ENCODE results near the gene PDE4B. TPM values are rescaled to one million over a fixed set of nuclear protein-coding genes. Genes with fewer than 3 reads are reported as not detected.

Gene PDE4B
- total RNA-seq, 2 donors from 2014 or later, result 4.3 to 18.0 TPM

- H3K4me1 Mint-ChIP-seq, result no peaks in the 10 kb centered on the region
- no peaks in the 10 kb centered on the region for H3K27me3 ChIP-seq (ENCODE audit: control insufficient read depth, insufficient read depth, low read length, poor library complexity, severe bottlenecking)
- no peak overlapping the region for H3K27ac Mint-ChIP-seq
- H3K27ac ChIP-seq (ENCODE audit: low read depth, low read length), result no peak overlapping the region
- H3K9me3 Mint-ChIP-seq, result no peaks in the 10 kb centered on the region
- H3K9me3 ChIP-seq (ENCODE audit: control insufficient read depth, low read length), result no peaks in the 10 kb centered on the region
- TF ChIP-seq CTCF (conservative IDR thresholded peaks at IDR 0.05), result no peak
- H3K36me3 Mint-ChIP-seq (ENCODE audit: low read depth), result no peaks in the 10 kb centered on the region
- H3K36me3 ChIP-seq (ENCODE audit: control insufficient read depth, insufficient read depth, low read length), result no peaks in the 10 kb centered on the region
- no peak overlapping the region for H3K4me3 Mint-ChIP-seq
- no peak overlapping the region for H3K9ac ChIP-seq (ENCODE audit: extremely low read depth, low read length, poor library complexity, severe bottlenecking)
- H3K4me1 ChIP-seq (ENCODE audit: control insufficient read depth, insufficient read depth, low read length), result no peaks in the 10 kb centered on the region
- WGBS, 2 experiments (ENCODE audit: insufficient coverage in 1 of 2, insufficient read length in 1 of 2), result 76 to 85% methylated on average over 3 of the region's 3 CpGs
- no peak overlapping the region for H3K4me3 ChIP-seq (ENCODE audit: low read length)
- no peak for DNase-seq
- H3K27me3 Mint-ChIP-seq (ENCODE audit: insufficient read depth), result no peaks in the 10 kb centered on the region
These were observed 21.3 kb downstream of the PDE4B start for GRCh38 chr1:65813956-65814355.

GRCh38 chr1:65814752-65815151 is 22.1 kb downstream of the PDE4B start:
- Histone ChIP-seq H3K4me1 (ENCODE audit: control insufficient read depth, insufficient read depth, low read length) (no peaks in the 10 kb centered on the region), H3K4me3 (ENCODE audit: low read length) (no peak overlapping the region), H3K27ac (ENCODE audit: low read depth, low read length) (no peak overlapping the region), H3K27me3 (ENCODE audit: control insufficient read depth, insufficient read depth, low read length, poor library complexity, severe bottlenecking) (no peaks in the 10 kb centered on the region), H3K9me3 (ENCODE audit: control insufficient read depth, low read length) (no peaks in the 10 kb centered on the region), H3K9ac (ENCODE audit: extremely low read depth, low read length, poor library complexity, severe bottlenecking) (no peak overlapping the region), H3K36me3 (ENCODE audit: control insufficient read depth, insufficient read depth, low read length) (no peaks in the 10 kb centered on the region)
- no peaks in the 10 kb centered on the region for H3K9me3 Mint-ChIP-seq
- TF ChIP-seq CTCF (conservative IDR thresholded peaks at IDR 0.05), result no peak
- no peak overlapping the region for H3K4me3 Mint-ChIP-seq
- 100% methylated on average over 1 of the region's 3 CpGs; no CpG with 5 or more reads in 1 of the 2 experiments for WGBS, 2 experiments (ENCODE audit: insufficient coverage in 1 of 2, insufficient read length in 1 of 2)
- no peaks in the 10 kb centered on the region for H3K4me1 Mint-ChIP-seq
- no peaks in the 10 kb centered on the region for H3K27me3 Mint-ChIP-seq (ENCODE audit: insufficient read depth)
- no peak overlapping the region for H3K27ac Mint-ChIP-seq
- DNase-seq, result no peak
- H3K36me3 Mint-ChIP-seq (ENCODE audit: low read depth), result no peaks in the 10 kb centered on the region

- H3K9me3 ChIP-seq (ENCODE audit: control insufficient read depth, low read length), result no peaks in the 10 kb centered on the region
- no peak overlapping the region for H3K4me3 ChIP-seq (ENCODE audit: low read length)
- DNase-seq, result no peak
- no peak overlapping the region for H3K27ac ChIP-seq (ENCODE audit: low read depth, low read length)
- H3K4me3 Mint-ChIP-seq, result no peak overlapping the region
- H3K4me1 ChIP-seq (ENCODE audit: control insufficient read depth, insufficient read depth, low read length), result no peaks in the 10 kb centered on the region
- H3K9me3 Mint-ChIP-seq, result no peaks in the 10 kb centered on the region
- TF ChIP-seq CTCF (conservative IDR thresholded peaks at IDR 0.05), result no peak
- no peaks in the 10 kb centered on the region for H3K27me3 ChIP-seq (ENCODE audit: control insufficient read depth, insufficient read depth, low read length, poor library complexity, severe bottlenecking)
- no peaks in the 10 kb centered on the region for H3K36me3 ChIP-seq (ENCODE audit: control insufficient read depth, insufficient read depth, low read length)
- no peaks in the 10 kb centered on the region for H3K4me1 Mint-ChIP-seq
- H3K36me3 Mint-ChIP-seq (ENCODE audit: low read depth), result no peaks in the 10 kb centered on the region
- H3K9ac ChIP-seq (ENCODE audit: extremely low read depth, low read length, poor library complexity, severe bottlenecking), result no peak overlapping the region
- no peak overlapping the region for H3K27ac Mint-ChIP-seq
- no peaks in the 10 kb centered on the region for H3K27me3 Mint-ChIP-seq (ENCODE audit: insufficient read depth)
These were observed 25.2 kb downstream of the PDE4B start for GRCh38 chr1:65817891-65818290.

Data from endodermal cell (in vitro differentiated cells).